Ramos (cell line): ENCODE data around the gene STKLD1.

Experiments
- in situ Hi-C: fragments of 300-500 bp; cut with MboI; formaldehyde crosslinking; loops from one replicate; pipeline ENCODE4 v1.14.3; 2022; ENCODE audit warnings: low sequenced_read_pairs; ENCODE audit not compliant: unreplicated experiment

STKLD1 gene

DNA sequence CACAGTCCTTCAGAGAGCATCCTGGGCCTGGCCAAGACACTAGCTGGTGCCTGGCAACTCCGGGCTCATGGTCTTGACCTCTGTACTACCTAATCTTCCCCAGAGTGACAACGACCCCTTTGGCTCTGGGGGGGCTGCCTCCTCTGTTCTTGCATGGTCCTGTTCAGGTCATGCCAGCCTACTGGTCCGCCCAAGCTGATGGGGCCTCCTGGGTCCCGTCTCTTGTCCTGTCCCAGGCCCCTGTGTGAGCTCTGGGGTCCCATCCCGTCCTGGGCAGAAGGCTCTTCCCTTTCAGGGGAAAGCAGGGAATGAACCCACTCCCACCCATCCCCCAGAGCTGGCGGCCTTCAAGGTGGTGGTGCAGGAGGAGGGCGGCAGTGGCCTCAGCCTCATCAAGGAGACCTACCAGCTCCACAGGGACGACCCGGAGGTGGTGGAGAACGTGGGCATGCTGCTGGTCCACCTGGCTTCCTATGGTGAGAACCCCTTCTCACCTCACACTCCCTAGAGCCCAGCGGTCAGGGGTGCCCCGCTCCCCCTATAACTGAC, 28.4 kb downstream of the STKLD1 start:
- in situ Hi-C loops: loop anchor here (5.0 kb wide), 1 partner anchor 78 kb away; no protein-coding TSS in a partner anchor

DNA sequence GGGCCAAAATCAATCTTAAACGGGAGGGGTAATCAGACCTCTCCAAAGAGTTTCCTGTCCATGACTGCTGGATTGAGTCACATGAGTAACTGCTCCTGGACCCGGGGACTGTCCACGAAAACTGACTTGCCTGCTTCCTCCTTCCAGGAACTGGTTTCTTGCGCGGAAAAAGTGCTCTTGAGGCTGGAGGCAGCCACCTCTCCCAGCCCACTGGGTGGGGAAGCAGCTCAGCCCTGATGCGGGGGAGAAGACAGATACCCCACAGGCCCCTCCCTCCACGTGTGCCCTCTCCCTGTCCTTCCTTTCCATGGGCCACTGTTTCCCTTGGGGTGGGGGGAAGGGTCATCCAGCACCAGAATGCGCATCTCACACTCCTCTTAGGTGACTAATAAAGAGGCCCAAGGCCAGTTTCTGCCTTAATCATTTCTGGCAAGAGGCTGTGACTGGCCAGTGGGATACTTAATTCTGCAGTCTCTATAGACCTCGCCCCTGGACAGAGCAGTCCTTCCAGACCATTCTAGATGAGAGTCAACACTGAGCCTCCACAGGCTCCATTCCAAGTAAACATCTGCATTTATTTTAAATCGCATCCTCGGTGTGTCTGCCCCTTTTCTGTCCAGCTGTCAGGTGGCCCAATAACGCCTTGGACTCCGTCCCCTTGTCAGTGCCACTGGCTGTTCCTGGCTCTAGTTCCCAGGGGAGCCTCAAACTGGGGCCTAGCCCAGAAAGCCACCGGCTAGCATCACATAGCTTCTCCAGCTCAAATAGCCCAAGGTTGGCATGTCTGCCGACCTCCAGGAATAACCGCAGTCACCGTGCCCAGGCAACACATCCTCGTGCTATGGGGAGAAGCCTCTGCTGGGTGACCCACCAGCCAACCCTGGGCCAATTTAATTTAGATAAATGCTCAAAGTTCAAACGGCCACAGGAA, 29.6 kb downstream of the STKLD1 start:
- in situ Hi-C loops: loop anchor here (5.0 kb wide), 1 partner anchor 77 kb away; no protein-coding TSS in a partner anchor

DNA sequence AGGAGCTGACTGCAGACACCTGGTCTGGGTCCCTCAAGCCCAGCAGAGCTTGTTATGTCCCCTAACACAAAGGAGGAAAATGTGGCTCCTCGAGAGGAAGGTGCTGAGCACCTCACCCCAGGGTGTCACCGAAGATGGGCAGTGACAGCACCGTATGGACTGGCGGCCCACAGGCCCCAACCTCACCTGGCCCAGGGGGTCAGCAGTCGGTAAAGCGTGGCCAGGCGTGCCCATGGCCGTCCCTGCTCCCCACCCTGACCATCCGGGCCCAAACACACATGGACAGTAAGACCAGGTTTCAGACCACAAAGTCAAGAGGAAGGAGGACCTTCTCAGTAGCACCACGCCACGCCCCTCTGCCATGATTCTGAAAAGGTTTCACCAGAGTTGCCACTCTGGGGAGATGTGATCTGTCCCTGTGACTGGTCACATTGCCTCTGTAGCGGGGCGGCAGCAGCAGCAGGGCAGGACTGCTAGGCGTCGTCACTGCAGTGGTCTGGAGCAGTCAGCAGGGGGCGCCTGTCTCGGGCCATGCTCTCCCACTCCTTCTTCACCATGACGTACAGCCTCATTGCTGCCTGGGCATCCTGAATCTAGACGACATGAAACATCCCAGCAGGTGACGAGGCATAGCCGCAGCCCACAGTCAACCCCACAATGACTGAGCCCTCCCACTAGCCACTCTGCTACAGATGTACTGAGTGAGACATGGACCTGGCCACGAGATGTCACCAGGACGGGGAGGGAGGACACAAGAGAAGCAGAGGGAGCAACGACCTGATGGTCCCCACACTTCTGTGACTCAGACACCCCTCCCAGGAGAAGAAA, 30.5 kb downstream of the STKLD1 start:
- in situ Hi-C loops: loop anchor here (5.0 kb wide), 1 partner anchor 76 kb away; no protein-coding TSS in a partner anchor

DNA sequence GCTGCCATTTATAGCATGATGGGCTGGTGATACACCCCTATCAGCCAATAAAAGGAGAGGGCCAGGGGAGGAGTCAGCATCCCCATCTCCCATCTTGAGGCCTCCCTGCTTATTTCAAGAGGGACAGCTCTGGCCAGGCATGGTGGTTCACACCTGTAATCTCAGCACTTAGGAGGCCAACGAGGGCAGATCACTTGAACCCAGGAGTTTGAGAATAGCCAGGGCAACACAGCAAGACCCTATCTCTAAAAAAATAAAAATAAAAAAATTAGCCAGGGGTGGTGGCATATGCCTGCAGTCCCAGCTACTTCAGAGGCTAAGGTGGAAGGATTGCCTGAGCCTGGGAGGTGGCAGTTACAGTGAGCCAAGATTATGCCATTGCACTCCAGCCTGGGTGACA, 31.9 kb downstream of the STKLD1 start:
- in situ Hi-C loops: loop anchor here (5.0 kb wide), 1 partner anchor 74 kb away; no protein-coding TSS in a partner anchor

DNA sequence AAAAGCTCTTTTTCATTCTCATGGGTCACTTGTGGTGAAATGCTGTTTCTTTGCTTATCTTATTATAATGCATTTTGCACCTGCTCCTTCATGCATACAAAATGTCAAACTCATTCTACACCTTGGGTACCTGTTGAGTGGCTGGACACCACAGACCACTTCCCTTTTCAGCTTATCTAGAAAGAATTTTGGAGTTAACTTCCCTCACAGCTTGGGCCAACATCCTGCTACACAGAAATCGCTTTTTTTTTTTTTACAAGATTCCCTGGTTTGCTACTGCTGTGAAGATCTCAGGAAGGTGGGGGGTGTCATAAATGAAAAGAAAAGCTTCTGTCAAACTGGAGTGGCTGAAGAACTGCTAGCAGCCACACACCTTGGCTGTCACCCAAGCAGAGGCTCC, 39.0 kb downstream of the STKLD1 start:
- in situ Hi-C loops: no loop called here

- in situ Hi-C loops: no loop called here
Observed at GRCh38 chr9:133417541-133418461, 41.6 kb downstream of the STKLD1 start, which contains the start of gene REXO4. TSS of gene REXO4 (minus strand) at chr9:133418010. CDS start at chr9:133417844, 166 bp downstream.

GRCh38 chr9:133419005-133419404, 42.8 kb downstream of the STKLD1 start:
- in situ Hi-C loops: no loop called here

- in situ Hi-C loops: no loop called here
Observed at GRCh38 chr9:133420392-133420827, 44.2 kb downstream of the STKLD1 start.

GRCh38 chr9:133421615-133422542, 45.7 kb downstream of the STKLD1 start, which contains the start of gene ADAMTS13:
TSS of gene ADAMTS13 (plus strand) at chr9:133422367. CDS start at chr9:133422444, 77 bp downstream.
- in situ Hi-C loops: no loop called here

DNA sequence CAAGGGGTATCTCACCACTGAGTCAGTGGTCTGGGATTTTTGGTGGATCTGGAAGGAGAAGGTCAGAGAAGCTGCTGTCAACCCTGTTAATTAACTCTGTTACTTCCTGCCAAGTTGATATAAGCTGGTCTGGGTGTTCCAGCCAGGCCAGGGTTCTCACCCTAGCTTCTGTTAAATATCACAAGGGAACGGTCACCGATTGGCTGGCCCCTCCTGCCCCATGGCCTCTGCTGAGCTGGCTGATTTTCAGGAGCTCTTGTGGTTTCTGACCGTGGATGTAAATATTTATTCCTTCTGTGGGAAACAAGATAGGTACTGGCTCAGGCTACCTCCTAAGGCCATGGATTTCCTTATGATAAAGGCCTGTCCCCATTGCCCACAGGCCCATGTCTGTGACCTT, 47.0 kb downstream of the STKLD1 start:
- in situ Hi-C loops: no loop called here

GRCh38 chr9:133424187-133424586, 48.0 kb downstream of the STKLD1 start:
- in situ Hi-C loops: no loop called here

- in situ Hi-C loops: no loop called here
Observed at GRCh38 chr9:133425049-133425632, 49.0 kb downstream of the STKLD1 start.

DNA sequence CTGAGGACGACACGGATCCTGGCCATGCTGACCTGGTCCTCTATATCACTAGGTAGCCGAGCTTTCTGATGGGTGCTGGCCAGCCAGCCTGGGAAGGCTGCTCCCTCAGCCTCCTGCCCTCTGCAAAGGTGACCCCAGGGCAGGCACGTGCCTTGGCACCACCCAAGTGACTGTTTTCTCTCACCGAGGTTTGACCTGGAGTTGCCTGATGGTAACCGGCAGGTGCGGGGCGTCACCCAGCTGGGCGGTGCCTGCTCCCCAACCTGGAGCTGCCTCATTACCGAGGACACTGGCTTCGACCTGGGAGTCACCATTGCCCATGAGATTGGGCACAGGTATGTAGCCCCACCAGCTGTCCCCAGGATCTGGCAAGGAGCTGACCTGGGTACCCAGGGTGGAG, 49.8 kb downstream of the STKLD1 start:
- in situ Hi-C loops: no loop called here

DNA sequence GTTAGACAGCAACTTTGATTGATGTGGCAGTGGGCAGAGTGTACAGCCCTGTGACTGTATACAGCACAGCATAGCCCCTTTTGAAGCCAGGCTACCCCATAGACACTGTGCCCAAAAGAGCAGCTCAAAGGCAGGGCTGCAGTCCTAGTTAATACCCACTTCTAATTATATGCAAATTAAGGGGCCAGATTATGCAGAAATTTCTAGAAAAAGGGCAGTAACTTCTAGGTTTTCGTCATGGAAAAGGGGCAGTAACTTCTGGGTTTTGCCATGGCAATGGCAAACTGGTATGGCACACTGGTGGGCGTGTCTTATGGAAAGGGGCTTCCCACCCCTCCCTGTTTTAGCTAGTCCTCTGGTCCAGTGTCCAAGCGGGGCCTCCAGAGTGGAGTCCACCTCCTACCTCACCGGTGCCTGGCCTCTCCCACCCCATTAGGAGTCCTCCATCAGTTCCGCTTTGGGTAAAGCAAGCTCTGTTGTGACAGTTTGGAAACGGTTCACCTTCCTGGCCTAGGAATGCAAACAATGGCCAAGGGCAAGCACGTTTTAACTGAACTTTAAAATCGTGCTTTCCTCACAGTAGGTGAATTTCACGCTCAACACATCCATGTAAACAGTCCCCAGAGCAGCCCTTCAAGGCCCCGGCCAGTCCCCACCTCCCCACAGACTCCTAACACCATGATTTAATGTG, 51.6 kb downstream of the STKLD1 start:
- in situ Hi-C loops: no loop called here

GRCh38 chr9:133428617-133429101, 52.5 kb downstream of the STKLD1 start:
- in situ Hi-C loops: no loop called here

- in situ Hi-C loops: no loop called here
Observed at GRCh38 chr9:133429214-133429613, 53.0 kb downstream of the STKLD1 start.

DNA sequence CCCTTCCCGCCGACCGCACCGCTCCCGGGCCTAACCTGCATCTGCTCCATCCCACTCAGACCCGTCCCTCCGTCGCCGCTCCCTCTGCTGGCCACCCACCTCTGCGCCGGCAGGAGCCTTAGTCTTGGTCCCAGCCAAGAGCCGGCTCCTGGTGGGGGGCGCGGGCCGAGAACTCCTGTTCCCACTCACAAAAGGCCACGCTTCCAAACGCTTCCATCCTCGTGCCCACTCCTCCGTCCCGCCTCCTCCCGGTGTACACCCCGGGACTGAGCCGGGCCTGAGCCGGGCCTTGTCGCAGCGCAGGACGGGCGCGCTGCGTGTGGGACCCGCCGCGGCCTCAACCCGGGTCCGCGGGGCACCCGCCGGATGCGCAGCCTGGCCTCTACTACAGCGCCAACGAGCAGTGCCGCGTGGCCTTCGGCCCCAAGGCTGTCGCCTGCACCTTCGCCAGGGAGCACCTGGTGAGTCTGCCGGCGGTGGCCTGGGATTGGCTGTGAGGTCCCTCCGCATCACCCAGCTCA, 53.5 kb downstream of the STKLD1 start:
- in situ Hi-C loops: no loop called here
